Measurements from ENCODE around the gene ZNRD2.

The ZNRD2 gene

GRCh38 chr11:65580756-65581155, 10.5 kb downstream of the ZNRD2 start:
- Histone ChIP-seq H3K36me3 (ENCODE audit: low read depth) (peaks cover 48% of the 10 kb centered on the region), H3K4me3 (ENCODE audit: severe bottlenecking) (no peak overlapping the region), H3K9me3 (ENCODE audit: severe bottlenecking) (no peaks in the 10 kb centered on the region), H3K27ac (ENCODE audit: poor library complexity, severe bottlenecking) (no peak overlapping the region), H3K27me3 (ENCODE audit: insufficient read depth, poor library complexity, severe bottlenecking) (no peaks in the 10 kb centered on the region), H3K4me1 (ENCODE audit: insufficient read depth, poor library complexity, severe bottlenecking) (peaks cover 6% of the 10 kb centered on the region)
- DNase-seq (ENCODE audit: low spot score) (no peak), ATAC-seq (ENCODE audit: low read depth) (no peak)
- no peak for TF ChIP-seq CTCF (IDR thresholded peaks at IDR 0.05; ENCODE audit: poor library complexity, severe bottlenecking)

- no peak overlapping the region for H3K4me3 ChIP-seq (ENCODE audit: severe bottlenecking)
- peaks cover 6% of the 10 kb centered on the region for H3K4me1 ChIP-seq (ENCODE audit: insufficient read depth, poor library complexity, severe bottlenecking)
- no peaks in the 10 kb centered on the region for H3K27me3 ChIP-seq (ENCODE audit: insufficient read depth, poor library complexity, severe bottlenecking)
- H3K27ac ChIP-seq (ENCODE audit: poor library complexity, severe bottlenecking) = no peak overlapping the region
- DNase-seq (ENCODE audit: low spot score) (no peak), ATAC-seq (ENCODE audit: low read depth) (no peak)
- H3K36me3 ChIP-seq (ENCODE audit: low read depth) = peaks cover 56% of the 10 kb centered on the region
- no peak for TF ChIP-seq CTCF (IDR thresholded peaks at IDR 0.05; ENCODE audit: poor library complexity, severe bottlenecking)
- H3K9me3 ChIP-seq (ENCODE audit: severe bottlenecking) = no peaks in the 10 kb centered on the region
These were observed 11.7 kb downstream of the ZNRD2 start for GRCh38 chr11:65581928-65582327.

GRCh38 chr11:65583589-65583988, 13.3 kb downstream of the ZNRD2 start:
- no peaks in the 10 kb centered on the region for H3K27me3 ChIP-seq (ENCODE audit: insufficient read depth, poor library complexity, severe bottlenecking)
- H3K9me3 ChIP-seq (ENCODE audit: severe bottlenecking) = no peaks in the 10 kb centered on the region
- no peak overlapping the region for H3K4me3 ChIP-seq (ENCODE audit: severe bottlenecking)
- TF ChIP-seq CTCF (IDR thresholded peaks at IDR 0.05; ENCODE audit: poor library complexity, severe bottlenecking) = no peak
- no peaks in the 10 kb centered on the region for H3K4me1 ChIP-seq (ENCODE audit: insufficient read depth, poor library complexity, severe bottlenecking)
- no peak overlapping the region for H3K27ac ChIP-seq (ENCODE audit: poor library complexity, severe bottlenecking)
- ATAC-seq (ENCODE audit: low read depth) (no peak), DNase-seq (ENCODE audit: low spot score) (no peak)
- peaks cover 46% of the 10 kb centered on the region for H3K36me3 ChIP-seq (ENCODE audit: low read depth)

- Histone ChIP-seq H3K27ac (ENCODE audit: poor library complexity, severe bottlenecking) (no peak overlapping the region), H3K9me3 (ENCODE audit: severe bottlenecking) (no peaks in the 10 kb centered on the region), H3K36me3 (ENCODE audit: low read depth) (peaks cover 46% of the 10 kb centered on the region), H3K27me3 (ENCODE audit: insufficient read depth, poor library complexity, severe bottlenecking) (no peaks in the 10 kb centered on the region), H3K4me1 (ENCODE audit: insufficient read depth, poor library complexity, severe bottlenecking) (no peaks in the 10 kb centered on the region), H3K4me3 (ENCODE audit: severe bottlenecking) (no peak overlapping the region)
- TF ChIP-seq CTCF (IDR thresholded peaks at IDR 0.05; ENCODE audit: poor library complexity, severe bottlenecking) = no peak
- no peak for ATAC-seq (ENCODE audit: low read depth)
- DNase-seq (ENCODE audit: low spot score) = no peak
These were observed 13.8 kb downstream of the ZNRD2 start for GRCh38 chr11:65584106-65584505.

GRCh38 chr11:65584723-65585171, 14.5 kb downstream of the ZNRD2 start:
- no peaks in the 10 kb centered on the region for H3K27me3 ChIP-seq (ENCODE audit: insufficient read depth, poor library complexity, severe bottlenecking)
- DNase-seq (ENCODE audit: low spot score) (no peak), ATAC-seq (ENCODE audit: low read depth) (no peak)
- no peak overlapping the region for H3K4me3 ChIP-seq (ENCODE audit: severe bottlenecking)
- no peak for TF ChIP-seq CTCF (IDR thresholded peaks at IDR 0.05; ENCODE audit: poor library complexity, severe bottlenecking)
- H3K27ac ChIP-seq (ENCODE audit: poor library complexity, severe bottlenecking) = no peak overlapping the region
- peaks cover 47% of the 10 kb centered on the region for H3K36me3 ChIP-seq (ENCODE audit: low read depth)
- H3K4me1 ChIP-seq (ENCODE audit: insufficient read depth, poor library complexity, severe bottlenecking) = no peaks in the 10 kb centered on the region
- no peaks in the 10 kb centered on the region for H3K9me3 ChIP-seq (ENCODE audit: severe bottlenecking)
